Peyer's patch (tissue), 4 donors: ENCODE measurements around the gene SLC35F6. TPM values are rescaled to one million over a fixed set of nuclear protein-coding genes. Genes with fewer than 3 reads are reported as not detected.
"Not testable (repeated sequence)": the region's sequence is repeated elsewhere in the genome, so short reads cannot be mapped to it uniquely, and the experiment has no call there.

Source experiments
- DNase-seq, 3 donors: peaks; one replicate each; pipeline ENCODE4 v3.0.0-alpha.2; 2017 to 2019
- H3K27ac ChIP-seq, 4 donors: fragments of 200-600 bp; sonication (generic); one replicate each; pipeline ENCODE4 v1.5.1; 2016 to 2019
- H3K27me3 ChIP-seq, 2 donors: fragments of 200-600 bp; sonication (generic); one replicate each; pipeline ENCODE4 v1.5.1; 2019
- H3K36me3 ChIP-seq, 3 donors: fragments of 200-600 bp; sonication (generic); one replicate each; pipeline ENCODE4 v1.5.1; 2016 to 2019
- H3K4me1 ChIP-seq, 4 donors: fragments of 200-600 bp; sonication (generic); one replicate each; pipeline ENCODE4 v1.5.1; 2016 to 2019
- H3K4me3 ChIP-seq, 4 donors: fragments of 200-600 bp; sonication (generic); 1 replicate in 3 of 4; 2 replicates in 1 of 4; pipeline ENCODE4 v1.5.1; 2016 to 2019; ENCODE audit warnings: mild to moderate bottlenecking in 1 of 4
- H3K9me3 ChIP-seq, 4 donors: fragments of 200-600 bp; sonication (generic); one replicate each; pipeline ENCODE4 v1.5.1; 2016 to 2019; ENCODE audit warnings: mild to moderate bottlenecking in 1 of 4
- POLR2A ChIP-seq, 2 donors: fragments of 450-650 bp; IDR thresholded peaks; one replicate each; pipeline ENCODE4 v1.5.1; 2017; ENCODE audit warnings: antibody characterized with exemption in 2 of 2, mild to moderate bottlenecking in 2 of 2, moderate library complexity in 2 of 2
- total RNA-seq, 4 donors: library from RNA; depleted of rRNA; stranded (reverse); fragments of >200 nt; gene quantifications; one replicate each; pipeline ENCODE4 v1.1.0, GENCODE V29; 2016
- TF ChIP-seq, protein P1 (sequence below), 6 experiments: fragments of 450-650 bp in 4 of 6; fragments of 200-600 bp in 2 of 6; sonication (generic) in 1 of 6; IDR thresholded peaks; one replicate each; pipeline ENCODE4 v1.5.1; 2017 to 2019; ENCODE audit warnings: antibody characterized with exemption in 6 of 6, mild to moderate bottlenecking in 3 of 6, moderate library complexity in 1 of 6

Gene SLC35F6
- total RNA-seq, 4 donors from 2014 or later, result 13.2 to 49.1 (median 38.1) TPM

DNA sequence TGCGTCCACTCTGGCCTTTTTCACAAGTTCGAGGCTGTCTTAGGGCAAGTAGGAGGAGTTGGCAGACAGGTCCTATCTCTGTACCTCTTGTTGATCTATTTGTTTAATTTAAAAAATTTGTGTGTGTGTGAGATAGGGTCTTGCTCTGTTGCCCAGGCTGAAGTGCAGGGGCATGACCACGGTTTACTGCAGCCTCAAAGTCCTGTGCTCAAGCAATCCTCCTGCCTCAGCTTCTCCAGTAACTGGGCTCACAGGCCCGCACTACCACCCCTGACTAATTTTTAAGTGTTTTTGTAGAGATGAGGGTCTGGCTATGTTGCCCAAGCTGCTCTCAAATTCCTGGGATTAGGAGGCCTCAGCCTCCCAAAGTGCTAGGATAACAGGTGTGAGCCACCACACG, 4.2 kb upstream of the SLC35F6 start:
- H3K27ac ChIP-seq, result no peak overlapping the region
- H3K4me3 ChIP-seq, result no peak overlapping the region
- no peaks in the 10 kb centered on the region for H3K9me3 ChIP-seq
- peaks cover 0 to 7% (median 0%) of the 10 kb centered on the region in 4 donors for H3K4me1 ChIP-seq
- no peaks in the 10 kb centered on the region for H3K27me3 ChIP-seq
- no peak for DNase-seq
- no peaks in the 10 kb centered on the region for H3K36me3 ChIP-seq
- TF ChIP-seq, protein P1, sequence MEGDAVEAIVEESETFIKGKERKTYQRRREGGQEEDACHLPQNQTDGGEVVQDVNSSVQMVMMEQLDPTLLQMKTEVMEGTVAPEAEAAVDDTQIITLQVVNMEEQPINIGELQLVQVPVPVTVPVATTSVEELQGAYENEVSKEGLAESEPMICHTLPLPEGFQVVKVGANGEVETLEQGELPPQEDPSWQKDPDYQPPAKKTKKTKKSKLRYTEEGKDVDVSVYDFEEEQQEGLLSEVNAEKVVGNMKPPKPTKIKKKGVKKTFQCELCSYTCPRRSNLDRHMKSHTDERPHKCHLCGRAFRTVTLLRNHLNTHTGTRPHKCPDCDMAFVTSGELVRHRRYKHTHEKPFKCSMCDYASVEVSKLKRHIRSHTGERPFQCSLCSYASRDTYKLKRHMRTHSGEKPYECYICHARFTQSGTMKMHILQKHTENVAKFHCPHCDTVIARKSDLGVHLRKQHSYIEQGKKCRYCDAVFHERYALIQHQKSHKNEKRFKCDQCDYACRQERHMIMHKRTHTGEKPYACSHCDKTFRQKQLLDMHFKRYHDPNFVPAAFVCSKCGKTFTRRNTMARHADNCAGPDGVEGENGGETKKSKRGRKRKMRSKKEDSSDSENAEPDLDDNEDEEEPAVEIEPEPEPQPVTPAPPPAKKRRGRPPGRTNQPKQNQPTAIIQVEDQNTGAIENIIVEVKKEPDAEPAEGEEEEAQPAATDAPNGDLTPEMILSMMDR (IDR thresholded peaks at IDR 0.05), result no peak
- TF ChIP-seq POLR2A (IDR thresholded peaks at IDR 0.05), result no peak

DNA sequence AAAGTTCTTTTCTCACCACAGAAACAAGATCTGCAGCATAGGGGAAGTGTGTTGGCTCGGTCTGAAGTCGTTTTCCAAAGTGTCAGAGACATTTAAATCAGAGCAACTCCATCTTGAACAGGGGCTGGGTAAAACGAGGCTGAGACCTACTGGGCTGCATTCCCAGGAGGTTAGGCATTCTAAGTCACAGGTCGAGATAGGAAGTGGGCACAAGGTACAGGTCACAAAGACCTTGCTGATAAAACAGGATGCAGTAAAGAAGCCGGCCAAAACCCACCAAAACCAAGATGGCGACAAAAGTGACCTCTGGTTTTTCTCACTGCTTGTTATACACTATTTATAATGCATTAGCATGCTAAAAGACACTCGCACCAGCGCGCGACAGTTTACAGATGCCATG, 3.1 kb upstream of the SLC35F6 start:
- peaks cover 0 to 18% (median 1%) of the 10 kb centered on the region in 4 donors for H3K4me1 ChIP-seq
- H3K27me3 ChIP-seq, DNase-seq, H3K27ac ChIP-seq, H3K36me3 ChIP-seq, H3K4me3 ChIP-seq, H3K9me3 ChIP-seq: not testable (repeated sequence)

DNA sequence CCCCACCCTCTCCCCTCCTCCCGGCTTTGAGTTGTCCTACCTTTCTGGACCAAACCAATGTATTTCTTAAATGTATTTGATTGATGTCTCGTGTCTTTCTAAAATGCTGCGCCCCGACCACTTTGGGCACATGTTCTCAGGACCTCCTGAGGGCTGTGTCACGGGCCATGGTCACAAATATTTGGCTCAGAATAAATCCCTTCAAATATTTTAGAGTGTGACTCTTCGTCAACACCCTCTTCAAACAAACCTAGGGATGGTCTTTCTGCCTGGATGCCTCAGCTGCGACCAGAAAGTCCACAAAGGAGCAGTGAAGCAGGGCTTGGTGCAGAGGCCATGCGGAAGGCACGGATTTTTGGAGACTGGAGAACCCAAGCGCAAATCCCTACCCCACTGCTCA, 1.1 kb upstream of the SLC35F6 start:
- Histone ChIP-seq H3K9me3 (no peaks in the 10 kb centered on the region), H3K27ac (no peak overlapping the region), H3K36me3 (no peaks in the 10 kb centered on the region), H3K4me3 (no peak overlapping the region), H3K4me1 (peaks cover 0 to 37% (median 1%) of the 10 kb centered on the region in 4 donors), H3K27me3 (no peaks in the 10 kb centered on the region)
- no peak for DNase-seq
- TF ChIP-seq POLR2A (IDR thresholded peaks at IDR 0.05), result no peak
- TF ChIP-seq, protein P1 (IDR thresholded peaks at IDR 0.05), result no peak

DNA sequence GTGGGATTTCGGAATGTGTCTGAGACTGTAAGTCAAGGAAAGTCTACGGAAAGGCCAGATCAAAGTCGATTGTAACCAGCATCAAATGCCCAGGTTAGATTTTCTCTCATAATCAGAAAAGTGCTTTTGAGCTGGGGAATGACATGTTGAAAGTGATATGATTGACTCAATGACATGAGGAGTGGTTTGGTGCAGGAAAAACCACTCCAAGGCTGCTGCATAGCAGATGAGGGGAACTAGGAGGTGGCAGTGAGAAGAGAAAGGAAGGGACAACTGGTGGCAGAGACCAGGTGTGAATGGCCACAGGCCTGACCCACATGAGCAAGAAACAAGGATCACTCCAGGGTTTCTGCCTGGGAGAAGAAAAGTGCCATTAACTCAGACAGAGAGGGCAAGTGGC, 822 bp downstream of the SLC35F6 start:
- Histone ChIP-seq H3K27me3 (no peaks in the 10 kb centered on the region), H3K4me3 (peak overlapping the region; percentile 72 to 98 (median 92)), H3K4me1 (peaks cover 0 to 45% (median 1%) of the 10 kb centered on the region in 4 donors), H3K27ac (peak overlapping the region; percentile 78 to 92 (median 90)), H3K36me3 (no peaks in the 10 kb centered on the region), H3K9me3 (no peaks in the 10 kb centered on the region)
- TF ChIP-seq POLR2A (IDR thresholded peaks at IDR 0.05), result no peak
- TF ChIP-seq, protein P1 (IDR thresholded peaks at IDR 0.05), result no peak
- no peak for DNase-seq

DNA sequence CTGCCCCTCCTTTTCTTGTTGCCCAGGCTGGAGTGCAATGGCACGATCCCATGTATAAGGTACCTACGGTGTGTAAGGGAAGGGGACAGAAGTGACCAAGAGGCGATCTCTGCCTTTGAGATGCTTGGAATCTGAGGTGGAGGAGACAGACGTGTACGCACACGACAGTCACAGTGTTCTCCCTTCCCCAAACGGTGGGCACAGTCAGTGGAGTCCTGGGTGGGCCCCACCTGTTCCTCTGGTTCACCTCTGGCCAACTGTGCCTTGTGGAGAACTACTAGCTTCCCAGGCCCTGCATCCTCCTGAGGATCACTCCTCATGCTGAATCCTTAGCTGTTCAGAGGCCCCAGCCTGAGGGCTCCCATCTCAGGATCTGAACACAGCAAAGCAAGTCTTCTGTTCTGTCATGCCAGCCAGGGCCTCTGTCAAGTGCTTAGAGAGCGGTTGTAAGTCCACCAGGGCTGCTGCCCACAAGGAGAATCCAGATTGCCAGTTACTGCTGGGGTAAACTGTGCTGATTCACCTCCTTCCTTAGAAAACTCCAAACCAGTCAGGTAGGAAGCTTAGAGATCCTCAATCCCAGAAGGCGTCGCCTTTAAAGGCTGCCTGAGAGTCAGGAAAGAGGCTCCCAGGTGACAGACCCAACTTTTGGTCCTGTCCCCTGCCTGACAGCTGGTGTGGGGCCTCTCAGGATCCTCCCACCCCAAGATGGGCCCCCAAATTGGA, 1.6 kb downstream of the SLC35F6 start:
- Histone ChIP-seq H3K27ac (peak overlapping the region in 2 of 4 donors; percentile 89 to 91), H3K4me1 (peaks cover 0 to 52% (median 1%) of the 10 kb centered on the region in 4 donors), H3K4me3 (peak overlapping the region in 2 of 4 donors; percentile 93 to 98), H3K9me3 (no peaks in the 10 kb centered on the region), H3K27me3 (no peaks in the 10 kb centered on the region), H3K36me3 (no peaks in the 10 kb centered on the region)
- no peak for DNase-seq
- no peak for TF ChIP-seq POLR2A (IDR thresholded peaks at IDR 0.05)
- TF ChIP-seq, protein P1 (IDR thresholded peaks at IDR 0.05), result no peak

DNA sequence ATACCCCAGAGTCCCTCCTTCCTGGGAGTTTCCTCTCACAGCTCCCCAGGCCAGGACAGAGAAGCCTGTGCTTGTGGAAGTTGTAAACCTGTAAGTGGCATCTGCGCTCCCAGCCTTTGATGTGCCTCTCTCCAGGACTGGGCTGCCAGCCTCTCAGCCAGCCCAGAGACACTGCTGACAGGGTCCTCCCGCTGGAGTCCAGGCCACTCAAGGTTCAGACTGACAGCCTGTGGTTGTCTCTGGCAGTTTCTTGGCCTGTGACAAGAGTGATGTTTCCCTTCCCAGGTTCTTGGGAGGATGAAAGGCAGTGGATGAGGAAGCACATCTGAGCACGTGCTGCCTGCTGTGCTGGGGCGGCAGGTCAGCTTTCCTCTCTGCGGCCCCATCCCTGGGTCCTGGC, 3.0 kb downstream of the SLC35F6 start:
- Histone ChIP-seq H3K27ac (peak overlapping the region in 1 of 4 donors; percentile 4), H3K9me3 (no peaks in the 10 kb centered on the region), H3K4me1 (peaks cover 2 to 67% (median 13%) of the 10 kb centered on the region in 4 donors), H3K4me3 (no peak overlapping the region), H3K36me3 (no peaks in the 10 kb centered on the region), H3K27me3 (no peaks in the 10 kb centered on the region)
- TF ChIP-seq, protein P1 (IDR thresholded peaks at IDR 0.05), result no peak
- TF ChIP-seq POLR2A (IDR thresholded peaks at IDR 0.05), result no peak
- DNase-seq, result no peak
